Measurements from ENCODE around the gene DENND10.

DENND10 gene

GRCh38 chr10:119183664-119184412, 79.9 kb downstream of the DENND10 start:
- DNase-seq (ENCODE audit: low spot score), result no peak
- TF ChIP-seq, protein P1, sequence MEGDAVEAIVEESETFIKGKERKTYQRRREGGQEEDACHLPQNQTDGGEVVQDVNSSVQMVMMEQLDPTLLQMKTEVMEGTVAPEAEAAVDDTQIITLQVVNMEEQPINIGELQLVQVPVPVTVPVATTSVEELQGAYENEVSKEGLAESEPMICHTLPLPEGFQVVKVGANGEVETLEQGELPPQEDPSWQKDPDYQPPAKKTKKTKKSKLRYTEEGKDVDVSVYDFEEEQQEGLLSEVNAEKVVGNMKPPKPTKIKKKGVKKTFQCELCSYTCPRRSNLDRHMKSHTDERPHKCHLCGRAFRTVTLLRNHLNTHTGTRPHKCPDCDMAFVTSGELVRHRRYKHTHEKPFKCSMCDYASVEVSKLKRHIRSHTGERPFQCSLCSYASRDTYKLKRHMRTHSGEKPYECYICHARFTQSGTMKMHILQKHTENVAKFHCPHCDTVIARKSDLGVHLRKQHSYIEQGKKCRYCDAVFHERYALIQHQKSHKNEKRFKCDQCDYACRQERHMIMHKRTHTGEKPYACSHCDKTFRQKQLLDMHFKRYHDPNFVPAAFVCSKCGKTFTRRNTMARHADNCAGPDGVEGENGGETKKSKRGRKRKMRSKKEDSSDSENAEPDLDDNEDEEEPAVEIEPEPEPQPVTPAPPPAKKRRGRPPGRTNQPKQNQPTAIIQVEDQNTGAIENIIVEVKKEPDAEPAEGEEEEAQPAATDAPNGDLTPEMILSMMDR (conservative IDR thresholded peaks at IDR 0.05; ENCODE audit: low read depth), result no peak
- H3K27ac ChIP-seq, result no peak overlapping the region
- ChIA-PET CTCF (interaction anchor here (0.5 kb wide), 1 partner anchor 67 kb away, joined by 4 read pairs; no protein-coding TSS in a partner anchor), POLR2A (ENCODE audit: low non-redundant PET) (no interaction called here)
